ENCODE data around the gene NCK2.

NCK2 gene

GRCh38 chr2:105736145-105736544, 8.6 kb upstream of the NCK2 start:
- DNase-seq (ENCODE audit: low spot score), result no peak

GRCh38 chr2:105737980-105738657, 6.6 kb upstream of the NCK2 start:
- DNase-seq (ENCODE audit: low spot score), result no peak

- no peak for DNase-seq (ENCODE audit: low spot score)
These were observed 6.0 kb upstream of the NCK2 start for GRCh38 chr2:105738658-105739241.

GRCh38 chr2:105739426-105739825, 5.3 kb upstream of the NCK2 start:
- DNase-seq (ENCODE audit: low spot score), result no peak

GRCh38 chr2:105739944-105740530, 4.7 kb upstream of the NCK2 start:
- no peak for DNase-seq (ENCODE audit: low spot score)

GRCh38 chr2:105741174-105741573, 3.5 kb upstream of the NCK2 start:
- DNase-seq (ENCODE audit: low spot score), result no peak

GRCh38 chr2:105741617-105742016, 3.1 kb upstream of the NCK2 start:
- DNase-seq (ENCODE audit: low spot score), result no peak

- no peak for DNase-seq (ENCODE audit: low spot score)
These were observed 412 bp upstream of the NCK2 start for GRCh38 chr2:105744091-105744908.

- DNase-seq (ENCODE audit: low spot score), result no peak
These were observed 1.7 kb downstream of the NCK2 start for GRCh38 chr2:105746177-105747080.

- no peak for DNase-seq (ENCODE audit: low spot score)
These were observed 2.7 kb downstream of the NCK2 start for GRCh38 chr2:105747254-105747894.

- DNase-seq (ENCODE audit: low spot score), result no peak
These were observed 3.3 kb downstream of the NCK2 start for GRCh38 chr2:105747991-105748390.

GRCh38 chr2:105748566-105748965, 3.9 kb downstream of the NCK2 start:
- DNase-seq (ENCODE audit: low spot score), result no peak

GRCh38 chr2:105749583-105750400, 5.1 kb downstream of the NCK2 start:
- DNase-seq (ENCODE audit: low spot score), result no peak

- no peak for DNase-seq (ENCODE audit: low spot score)
These were observed 6.0 kb downstream of the NCK2 start for GRCh38 chr2:105750735-105751134.

GRCh38 chr2:105751272-105751671, 6.6 kb downstream of the NCK2 start:
- DNase-seq (ENCODE audit: low spot score), result no peak

GRCh38 chr2:105752691-105753358, 8.1 kb downstream of the NCK2 start:
- DNase-seq (ENCODE audit: low spot score), result no peak

GRCh38 chr2:105753380-105753779, 8.7 kb downstream of the NCK2 start:
- no peak for DNase-seq (ENCODE audit: low spot score)

- DNase-seq (ENCODE audit: low spot score), result no peak
These were observed 9.3 kb downstream of the NCK2 start for GRCh38 chr2:105754011-105754410.

GRCh38 chr2:105754994-105755393, 10.3 kb downstream of the NCK2 start:
- no peak for DNase-seq (ENCODE audit: low spot score)

GRCh38 chr2:105755895-105756294, 11.2 kb downstream of the NCK2 start:
- DNase-seq (ENCODE audit: low spot score), result no peak
